Retinal pigment epithelial cell (primary cell): Measurements from ENCODE around the gene COMP.

Experiments
- DNase-seq: peaks from one replicate; pipeline ENCODE4 v3.0.0-alpha.2; 2010; ENCODE audit warnings: low read depth
- H3K4me3 ChIP-seq: 2 replicates; pipeline ENCODE4 v1.5.1; 2011; ENCODE audit warnings: mild to moderate bottlenecking, low read length, control low read depth, moderate library complexity
- TF ChIP-seq, protein P1 (sequence below): conservative IDR thresholded peaks from 2 replicates; pipeline ENCODE4 v1.5.1; 2011; ENCODE audit warnings: low read depth, low read length, control low read depth, inconsistent platforms

COMP gene

DNA sequence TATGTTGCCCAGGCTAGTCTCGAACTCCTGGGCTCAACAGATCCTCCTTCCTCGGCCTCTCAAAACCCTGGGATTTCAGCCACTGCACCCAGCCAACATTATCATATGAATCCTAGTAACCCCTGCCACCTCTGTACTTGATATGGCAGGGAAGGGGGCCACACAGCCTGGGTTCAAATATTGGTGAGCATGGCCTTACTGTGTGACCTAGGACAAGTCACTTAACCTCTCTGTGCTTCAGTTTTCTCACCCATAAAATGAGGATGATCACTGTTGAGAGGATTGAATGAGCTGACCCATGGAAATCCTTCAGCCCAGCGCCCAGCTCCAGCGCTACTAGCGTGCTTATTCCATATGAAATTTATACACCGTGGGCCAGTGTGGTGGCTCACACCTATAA, 3.6 kb upstream of the COMP start:
- DNase-seq, result no peak
- no peak overlapping the region for H3K4me3 ChIP-seq
- TF ChIP-seq, protein P1, sequence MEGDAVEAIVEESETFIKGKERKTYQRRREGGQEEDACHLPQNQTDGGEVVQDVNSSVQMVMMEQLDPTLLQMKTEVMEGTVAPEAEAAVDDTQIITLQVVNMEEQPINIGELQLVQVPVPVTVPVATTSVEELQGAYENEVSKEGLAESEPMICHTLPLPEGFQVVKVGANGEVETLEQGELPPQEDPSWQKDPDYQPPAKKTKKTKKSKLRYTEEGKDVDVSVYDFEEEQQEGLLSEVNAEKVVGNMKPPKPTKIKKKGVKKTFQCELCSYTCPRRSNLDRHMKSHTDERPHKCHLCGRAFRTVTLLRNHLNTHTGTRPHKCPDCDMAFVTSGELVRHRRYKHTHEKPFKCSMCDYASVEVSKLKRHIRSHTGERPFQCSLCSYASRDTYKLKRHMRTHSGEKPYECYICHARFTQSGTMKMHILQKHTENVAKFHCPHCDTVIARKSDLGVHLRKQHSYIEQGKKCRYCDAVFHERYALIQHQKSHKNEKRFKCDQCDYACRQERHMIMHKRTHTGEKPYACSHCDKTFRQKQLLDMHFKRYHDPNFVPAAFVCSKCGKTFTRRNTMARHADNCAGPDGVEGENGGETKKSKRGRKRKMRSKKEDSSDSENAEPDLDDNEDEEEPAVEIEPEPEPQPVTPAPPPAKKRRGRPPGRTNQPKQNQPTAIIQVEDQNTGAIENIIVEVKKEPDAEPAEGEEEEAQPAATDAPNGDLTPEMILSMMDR, result no peak

DNA sequence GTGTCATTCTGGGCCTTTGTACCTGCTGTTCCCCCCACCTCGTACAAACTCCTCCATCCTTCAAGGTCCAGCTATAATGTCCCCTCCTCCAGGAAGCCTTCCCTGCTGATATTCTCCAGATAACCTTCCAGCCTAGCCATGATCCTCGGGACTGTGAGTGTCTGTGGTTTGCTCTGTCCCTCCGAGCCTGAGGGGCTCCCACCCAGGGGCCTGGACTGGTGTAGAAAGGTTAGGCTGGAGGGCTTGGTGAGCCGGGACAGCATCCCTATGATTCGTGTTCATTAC, 2.9 kb upstream of the COMP start:
- H3K4me3 ChIP-seq, result no peak overlapping the region
- TF ChIP-seq, protein P1, result no peak
- DNase-seq, result no peak

DNA sequence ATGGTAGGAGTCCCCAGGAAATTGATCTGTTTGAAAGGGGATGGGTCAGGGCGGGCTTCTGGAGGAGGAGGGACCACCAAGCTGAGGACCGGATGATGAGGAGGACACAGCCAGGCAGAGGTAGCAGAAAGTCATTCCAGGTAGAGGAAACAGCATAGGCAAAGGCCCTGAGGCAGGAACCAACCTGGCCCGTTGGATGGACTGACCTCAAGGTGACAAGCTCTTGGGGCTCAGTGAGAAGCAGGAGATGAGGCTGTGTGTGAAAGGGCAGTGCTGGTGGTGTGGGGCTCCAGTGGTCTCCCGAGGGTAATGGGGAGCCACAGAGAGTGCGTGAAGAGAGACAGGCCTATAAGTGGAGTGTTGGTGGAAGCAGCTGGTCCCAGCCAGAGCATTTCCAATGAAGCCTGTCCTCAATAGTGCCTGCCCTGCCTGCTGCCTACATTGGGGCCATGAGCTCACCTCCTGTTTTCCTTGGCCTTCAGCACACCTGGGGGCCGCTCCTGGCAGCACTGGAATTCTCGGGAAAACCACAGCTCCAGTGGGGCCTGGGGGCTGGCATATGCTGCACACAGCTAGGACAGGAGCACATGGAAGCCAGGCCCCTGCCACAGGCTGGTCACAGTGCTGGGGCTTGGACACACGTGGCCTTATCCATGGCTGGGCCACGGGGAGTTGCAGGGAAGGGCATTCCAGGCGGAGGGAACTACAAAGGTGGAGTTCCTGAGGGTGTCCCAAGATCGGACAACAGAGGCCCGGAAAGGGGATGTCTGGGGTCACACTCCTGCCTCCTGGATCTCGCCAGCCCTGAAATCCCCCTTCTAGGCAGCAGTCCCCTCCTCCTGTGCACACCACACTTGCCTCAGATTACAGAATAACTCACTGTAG, 2.3 kb upstream of the COMP start:
- H3K4me3 ChIP-seq, result no peak overlapping the region
- DNase-seq, result no peak
- TF ChIP-seq, protein P1, result no peak

DNA sequence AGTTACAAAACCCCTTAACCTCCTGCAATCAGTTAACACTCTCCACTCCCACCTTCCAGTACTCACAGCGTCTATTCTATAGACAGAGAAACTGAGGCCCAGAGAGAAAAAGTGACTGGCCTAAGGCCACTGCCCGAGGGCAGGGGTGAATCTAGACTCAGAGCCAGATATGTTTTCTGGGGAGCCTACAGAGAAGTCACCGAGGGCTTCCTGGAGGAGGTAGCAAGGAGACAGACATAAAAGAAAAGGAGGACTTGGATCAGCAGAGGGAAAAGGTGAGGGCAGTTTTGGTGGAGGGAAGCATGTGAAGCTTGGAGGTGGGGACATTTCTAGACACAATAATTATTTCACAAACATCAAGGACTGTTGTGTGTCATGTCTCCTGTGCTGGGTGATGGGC, 1.6 kb upstream of the COMP start:
- no peak for DNase-seq
- TF ChIP-seq, protein P1, result no peak
- H3K4me3 ChIP-seq, result no peak overlapping the region

DNA sequence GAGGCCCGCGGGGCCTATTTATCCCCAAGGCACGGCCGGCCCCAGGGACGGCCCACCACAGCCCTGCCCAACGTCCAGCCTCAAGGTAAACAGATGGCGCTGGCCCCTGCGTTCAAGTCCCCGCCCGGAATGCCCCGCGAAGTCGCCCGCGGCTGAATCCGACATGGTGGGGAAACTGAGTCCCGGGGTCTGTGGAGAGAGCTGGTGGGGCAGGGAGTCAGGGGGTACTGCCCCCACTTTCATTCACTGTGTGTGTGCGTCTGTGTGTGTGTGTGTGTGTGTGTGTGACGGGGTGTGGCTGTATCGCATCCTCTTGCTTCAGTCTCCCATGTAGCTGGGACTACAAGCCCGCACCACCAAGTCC, 192 bp upstream of the COMP start:
- no peak for DNase-seq
- TF ChIP-seq, protein P1, result no peak
- H3K4me3 ChIP-seq, result no peak overlapping the region

DNA sequence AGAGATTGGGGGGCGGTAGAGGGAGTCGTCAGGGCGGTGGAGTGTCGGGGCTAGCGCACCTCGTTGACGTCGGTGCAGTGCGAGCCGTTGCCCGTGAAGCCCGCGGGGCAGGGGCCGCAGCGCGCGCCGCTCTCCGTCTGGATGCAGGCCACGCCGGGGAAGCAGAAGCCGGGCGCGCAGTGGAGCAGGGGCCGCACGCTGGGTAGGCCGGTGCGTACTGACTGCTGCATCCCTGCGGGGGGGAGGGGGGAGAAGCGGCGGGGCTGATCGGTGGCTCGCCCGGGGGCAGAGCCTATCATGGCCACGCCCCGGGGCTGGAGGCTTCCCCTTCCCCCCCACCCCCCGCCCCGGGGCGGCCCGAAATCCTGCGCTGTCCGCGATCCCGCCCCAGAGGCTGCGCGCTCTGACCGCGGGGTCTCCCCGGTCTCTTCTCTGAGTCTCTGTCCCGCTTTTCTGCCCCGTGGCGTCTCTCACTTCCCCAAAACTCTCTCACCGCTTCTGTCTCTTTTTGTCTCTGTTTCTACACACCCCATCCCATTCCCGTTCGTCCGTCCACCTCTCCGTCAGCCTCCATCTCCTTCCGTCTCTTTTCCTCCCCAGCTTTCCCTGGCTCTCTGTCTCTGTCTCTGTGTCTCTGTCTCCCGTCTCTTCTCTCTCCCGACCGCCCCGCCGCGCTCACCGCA, 1.1 kb downstream of the COMP start:
- no peak overlapping the region for H3K4me3 ChIP-seq
- no peak for DNase-seq
- TF ChIP-seq, protein P1, result no peak

DNA sequence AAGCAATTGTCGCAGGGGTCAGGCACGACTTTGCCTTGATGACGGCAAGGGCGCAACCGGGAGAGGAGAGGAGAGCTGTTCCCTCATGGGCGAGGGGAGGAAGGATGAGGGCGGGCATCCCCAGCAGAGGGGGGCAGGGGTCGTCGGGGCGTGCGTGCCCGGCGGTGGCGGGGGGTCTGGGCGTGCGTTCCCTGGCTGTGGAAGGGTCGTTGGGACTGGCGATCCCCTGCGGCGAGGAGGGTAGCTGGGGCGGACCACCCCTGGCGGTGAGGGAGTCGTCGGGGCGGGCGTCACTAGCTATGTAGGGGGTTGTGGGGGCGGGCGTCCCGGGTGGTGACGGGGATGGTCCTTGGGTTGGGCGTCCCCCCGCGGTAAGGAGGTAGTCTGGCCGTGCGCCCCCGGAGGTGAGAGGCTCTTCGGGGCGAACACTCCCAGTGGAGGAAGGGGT, 1.7 kb downstream of the COMP start:
- no peak overlapping the region for H3K4me3 ChIP-seq
- DNase-seq, result no peak
- TF ChIP-seq, protein P1, result no peak
